H9 (cell line): ENCODE results near the gene PRRC2B. TPM values are rescaled to one million over a fixed set of nuclear protein-coding genes. Genes with fewer than 3 reads are reported as not detected.

ENCODE experiments used
- DNase-seq: peaks from one replicate; pipeline ENCODE4 v3.0.0-alpha.2; 2017
- H2AFZ ChIP-seq: one replicate; pipeline ENCODE4 v1.6.1; 2013; ENCODE audit warnings: mild to moderate bottlenecking, low read length, control low read depth, moderate library complexity
- H2AK5ac ChIP-seq: 2 replicates; pipeline ENCODE4 v1.6.1; 2013; ENCODE audit warnings: low read length, control low read depth, mixed read lengths; ENCODE audit not compliant: insufficient read length
- H2BK120ac ChIP-seq: one replicate; pipeline ENCODE4 v1.6.1; 2013; ENCODE audit warnings: low read depth, mild to moderate bottlenecking, low read length, control low read depth, inconsistent platforms; ENCODE audit not compliant: poor library complexity, severe bottlenecking
- H2BK12ac ChIP-seq: 2 replicates; pipeline ENCODE4 v1.6.1; 2013; ENCODE audit warnings: low read length, control low read depth, mixed read lengths, low read depth; ENCODE audit not compliant: insufficient read length
- H2BK15ac ChIP-seq: 2 replicates; pipeline ENCODE4 v1.6.1; 2013; ENCODE audit warnings: low read depth, low read length, control low read depth
- H2BK20ac ChIP-seq: one replicate; pipeline ENCODE4 v1.6.1; 2013; ENCODE audit warnings: low read depth, mild to moderate bottlenecking, low read length, control low read depth, inconsistent platforms; ENCODE audit not compliant: poor library complexity, severe bottlenecking
- H2BK5ac ChIP-seq: 2 replicates; pipeline ENCODE4 v1.6.1; 2013; ENCODE audit warnings: low read length, control low read depth, mixed read lengths; ENCODE audit not compliant: insufficient read length
- H3K14ac ChIP-seq: 2 replicates; pipeline ENCODE4 v1.6.1; 2013; ENCODE audit warnings: low read length, control low read depth; ENCODE audit not compliant: insufficient read depth
- H3K18ac ChIP-seq: 2 replicates; pipeline ENCODE4 v1.6.1; 2013; ENCODE audit warnings: low read depth, mild to moderate bottlenecking, mixed read lengths, low read length, control low read depth; ENCODE audit not compliant: insufficient read length
- H3K23ac ChIP-seq: 2 replicates; pipeline ENCODE4 v1.6.1; 2013; ENCODE audit warnings: low read length, control low read depth, mixed read lengths, low read depth; ENCODE audit not compliant: insufficient read length
- H3K23me2 ChIP-seq: 2 replicates; pipeline ENCODE4 v1.6.1; 2013; ENCODE audit warnings: low read depth, mild to moderate bottlenecking, mixed read lengths, low read length, control low read depth; ENCODE audit not compliant: insufficient read length, poor library complexity, severe bottlenecking
- H3K27ac ChIP-seq: 2 replicates; pipeline ENCODE4 v1.5.1; 2013; ENCODE audit warnings: low read length, control low read depth, mixed read lengths, low read depth; ENCODE audit not compliant: insufficient read length
- H3K27me3 ChIP-seq: 2 replicates; pipeline ENCODE4 v1.6.1; 2013; ENCODE audit warnings: low read length, control low read depth, inconsistent platforms; ENCODE audit not compliant: insufficient read depth
- H3K4ac ChIP-seq: 2 replicates; pipeline ENCODE4 v1.6.1; 2013; ENCODE audit warnings: low read depth, mild to moderate bottlenecking, control low read depth, inconsistent platforms, low read length, moderate library complexity
- H3K4me1 ChIP-seq: 2 replicates; pipeline ENCODE4 v1.6.1; 2013; ENCODE audit warnings: low read length, control low read depth, inconsistent platforms; ENCODE audit not compliant: insufficient read depth
- H3K4me2 ChIP-seq: 2 replicates; pipeline ENCODE4 v1.6.1; 2013; ENCODE audit warnings: low read length, control low read depth, mixed read lengths; ENCODE audit not compliant: insufficient read length, insufficient read depth
- H3K56ac ChIP-seq: 2 replicates; pipeline ENCODE4 v1.6.1; 2013; ENCODE audit warnings: low read depth, mild to moderate bottlenecking, mixed read lengths, low read length, control low read depth; ENCODE audit not compliant: insufficient read length
- H3K79me1 ChIP-seq: 2 replicates; pipeline ENCODE4 v1.6.1; 2013; ENCODE audit warnings: low read depth, mild to moderate bottlenecking, moderate library complexity, low read length, control low read depth, inconsistent platforms; ENCODE audit not compliant: insufficient read depth, poor library complexity, severe bottlenecking
- H3K79me2 ChIP-seq: 2 replicates; pipeline ENCODE4 v1.6.1; 2013; ENCODE audit warnings: low read length, control low read depth, inconsistent platforms; ENCODE audit not compliant: insufficient read depth
- H3K9ac ChIP-seq: 2 replicates; pipeline ENCODE4 v1.6.1; 2013; ENCODE audit warnings: low read length, control low read depth, mixed read lengths; ENCODE audit not compliant: insufficient read length; ENCODE audit errors: extremely low read depth
- H3K9me3 ChIP-seq: one replicate; pipeline ENCODE4 v1.6.1; 2013; ENCODE audit warnings: low read depth, low read length, inconsistent platforms; ENCODE audit not compliant: control insufficient read depth
- H3T11ph ChIP-seq: one replicate; pipeline ENCODE4 v1.6.1; 2013; ENCODE audit warnings: mild to moderate bottlenecking, low read length, control low read depth, inconsistent platforms
- H4K20me1 ChIP-seq: one replicate; pipeline ENCODE4 v1.6.1; 2013; ENCODE audit not compliant: control insufficient read depth, insufficient read length, insufficient read depth
- H4K5ac ChIP-seq: 2 replicates; pipeline ENCODE4 v1.6.1; 2013; ENCODE audit warnings: low read depth, mild to moderate bottlenecking, mixed read lengths, low read length, control low read depth; ENCODE audit not compliant: insufficient read length
- H4K8ac ChIP-seq: replicated peaks from 2 replicates; pipeline ENCODE4 v1.6.1; 2013; ENCODE audit warnings: low read length, control low read depth, mixed read lengths, low read depth; ENCODE audit not compliant: insufficient read length
- H4K91ac ChIP-seq: 2 replicates; pipeline ENCODE4 v1.6.1; 2013; ENCODE audit warnings: low read depth, mild to moderate bottlenecking, moderate library complexity, mixed read lengths, low read length, control low read depth; ENCODE audit not compliant: insufficient read length
- H3K27ac Mint-ChIP-seq, 3 experiments: 2 replicates in 2 of 3; 3 replicates in 1 of 3; pipeline ENCODE4 v1.8.0; 2020 to 2021; ENCODE audit warnings: mixed read lengths in 3 of 3, mild to moderate bottlenecking in 1 of 3, moderate library complexity in 1 of 3
- H3K27me3 Mint-ChIP-seq: 2 replicates; pipeline ENCODE4 v1.8.0; 2021; ENCODE audit warnings: low read depth, mild to moderate bottlenecking, moderate library complexity, mixed read lengths
- H3K36me3 Mint-ChIP-seq, 3 experiments: 2 replicates in 2 of 3; 3 replicates in 1 of 3; pipeline ENCODE4 v1.8.0; 2020 to 2021; ENCODE audit warnings: low read depth in 3 of 3, mixed read lengths in 3 of 3; ENCODE audit not compliant: insufficient read depth in 1 of 3
- H3K4me1 Mint-ChIP-seq, 2 experiments: 2 replicates each; pipeline ENCODE4 v1.8.0; 2020; ENCODE audit warnings: mixed read lengths in 2 of 2
- H3K4me3 Mint-ChIP-seq, 2 experiments: 2 replicates in 1 of 2; 3 replicates in 1 of 2; pipeline ENCODE4 v1.8.0; 2020 to 2021; ENCODE audit warnings: mild to moderate bottlenecking in 2 of 2, mixed read lengths in 2 of 2, moderate library complexity in 1 of 2
- H3K9me3 Mint-ChIP-seq, 2 experiments: 2 replicates in 1 of 2; 3 replicates in 1 of 2; pipeline ENCODE4 v1.8.0; 2020; ENCODE audit warnings: mild to moderate bottlenecking in 2 of 2, mixed read lengths in 2 of 2, moderate library complexity in 1 of 2
- CTCF ChIP-seq: fragments of 200-600 bp; sonication (generic); conservative IDR thresholded peaks from 3 replicates; pipeline ENCODE4 v1.8.0; 2021; ENCODE audit warnings: antibody characterized with exemption, mild to moderate bottlenecking
- WGBS: extraction: QIAGEN DNeasy Blood & Tissue Kit; methylation state at CpG from one replicate; pipeline ENCODE4 v1.1.7; 2013; ENCODE audit warnings: missing lambda C conversion rate, low lambda C conversion rate, mixed read lengths; ENCODE audit not compliant: insufficient read length; ENCODE audit errors: extremely low coverage; 5-methylcytosine and 5-hydroxymethylcytosine counted together
- total RNA-seq: library from RNA; stranded (reverse); gene quantifications from 2 replicates; pipeline ENCODE4 v1.2.1, GENCODE V29; 2021

PRRC2B gene
- total RNA-seq, 1 experiment from 2014 or later, result 251 TPM

GRCh38 chr9:131503626-131504465 is 110.0 kb downstream of the PRRC2B start:
- H3K9me3 ChIP-seq, result no peaks in the 10 kb centered on the region
- H3K4ac ChIP-seq, result no peak overlapping the region
- peak; percentile 49 for DNase-seq
- no peak overlapping the region for H2AK5ac ChIP-seq
- no peak overlapping the region for H4K8ac ChIP-seq
- H3K56ac ChIP-seq, result no peak overlapping the region
- H3T11ph ChIP-seq, result no peak overlapping the region
- H2BK12ac ChIP-seq, result no peak overlapping the region
- peak overlapping the region; percentile 86 to 90 for H3K4me3 Mint-ChIP-seq
- H3K23ac ChIP-seq, result no peak overlapping the region
- H3K27me3 Mint-ChIP-seq, result peaks cover 7% of the 10 kb centered on the region
- no peak overlapping the region for H4K5ac ChIP-seq
- H3K9ac ChIP-seq, result peak overlapping the region; percentile 21
- TF ChIP-seq CTCF, result no peak
- peaks cover 9% of the 10 kb centered on the region for H3K23me2 ChIP-seq
- no peak overlapping the region for H2BK5ac ChIP-seq
- H4K20me1 ChIP-seq, result peaks cover 2% of the 10 kb centered on the region
- no peak overlapping the region for H3K14ac ChIP-seq
- no CpG with 5 or more reads among the region's 32 CpGs for WGBS
- no peaks in the 10 kb centered on the region for H3K4me1 ChIP-seq
- H2BK15ac ChIP-seq, result no peak overlapping the region
- no peaks in the 10 kb centered on the region for H3K79me1 ChIP-seq
- peaks cover 7 to 52% (median 47%) of the 10 kb centered on the region in 3 experiments; a peak in 6 of 7 replicates for H3K36me3 Mint-ChIP-seq
- H3K27ac Mint-ChIP-seq, result peak overlapping the region in 2 of 3 experiments; percentile 62 to 94; a peak in 4 of 7 replicates
- H2AFZ ChIP-seq, result no peak overlapping the region
- H2BK120ac ChIP-seq, result no peak overlapping the region
- H3K4me2 ChIP-seq, result peak overlapping the region; percentile 58
- no peaks in the 10 kb centered on the region for H3K79me2 ChIP-seq
- H3K27me3 ChIP-seq, result no peaks in the 10 kb centered on the region
- no peak overlapping the region for H2BK20ac ChIP-seq
- no peak overlapping the region for H3K27ac ChIP-seq
- no peaks in the 10 kb centered on the region for H3K9me3 Mint-ChIP-seq
- no peak overlapping the region for H3K18ac ChIP-seq
- H4K91ac ChIP-seq, result no peak overlapping the region
- H3K4me1 Mint-ChIP-seq, result peaks cover 37 to 55% of the 10 kb centered on the region in 2 experiments
